Body of pancreas (tissue), 4 donors: ENCODE measurements around the gene CDR2L.

ENCODE experiments used
- CTCF ChIP-seq, 7 experiments: fragments of 450-650 bp in 4 of 7; fragments of 200-600 bp in 3 of 7; sonication (generic) in 3 of 7; IDR thresholded peaks; one replicate each; pipeline ENCODE4 v1.5.1; 2016 to 2019; ENCODE audit warnings: antibody characterized with exemption in 7 of 7
- POLR2A ChIP-seq, 3 donors: fragments of 450-650 bp; IDR thresholded peaks; one replicate each; pipeline ENCODE4 v1.6.1; 2016; ENCODE audit warnings: antibody characterized with exemption in 3 of 3, mild to moderate bottlenecking in 2 of 3

GRCh38 chr17:75009139-75009724 lies 21.8 kb downstream of the CDR2L start:
- no peak for TF ChIP-seq CTCF (IDR thresholded peaks at IDR 0.05)
- TF ChIP-seq POLR2A (IDR thresholded peaks at IDR 0.05): no peak
